Measurements from ENCODE around the gene CHN1. TPM values are rescaled to one million over a fixed set of nuclear protein-coding genes. Genes with fewer than 3 reads are reported as not detected.

CHN1 gene
- total RNA-seq, 5 donors from 2014 or later (not counting 1 experiment from before 2014, with no cell fraction given): 1.4 to 3.2 (median 3.0) TPM

DNA sequence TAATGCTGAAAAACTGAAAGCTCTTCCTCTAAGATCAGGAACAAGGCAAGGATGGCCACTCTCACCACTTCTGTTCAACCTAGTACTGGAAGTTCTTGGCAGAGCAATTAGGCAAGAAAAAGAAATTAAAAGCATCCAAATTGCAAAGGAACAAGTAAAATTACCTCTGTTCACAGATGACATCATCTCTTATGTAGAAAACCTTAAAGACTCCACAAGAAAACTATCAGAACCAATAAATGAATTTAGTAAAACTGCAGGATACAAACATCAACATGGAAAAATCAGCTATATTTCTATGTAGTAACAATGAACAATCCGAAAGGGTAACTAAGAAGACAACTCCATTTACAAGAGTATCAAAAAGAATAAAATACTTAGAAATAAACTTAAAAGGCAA, 112.2 kb downstream of the CHN1 start:
- WGBS (ENCODE audit: insufficient coverage): no CpG with 5 or more reads among the region's 1 CpG
- ChIA-PET POLR2A (no interaction called here), CTCF (no interaction called here)
- Mint-ChIP-seq H3K36me3 (no peaks in the 10 kb centered on the region), H3K4me3 (no peak overlapping the region), H3K27me3 (no peaks in the 10 kb centered on the region), H3K4me1 (no peaks in the 10 kb centered on the region), H3K27ac (no peak overlapping the region), H3K9me3 (peaks cover 0 to 5% (median 0%) of the 10 kb centered on the region in 3 donors)
- DNase-seq (no peak), ATAC-seq (replicated peaks in 1 of 4) (no peak)
- no peak overlapping the region for H3K27ac ChIP-seq (ENCODE audit: low read length)
- no peak overlapping the region for H3K4me3 ChIP-seq (ENCODE audit: control insufficient read depth in 1 of 2, extremely low read depth in 1 of 2, low read length in 1 of 2)
- no peaks in the 10 kb centered on the region for H3K27me3 ChIP-seq (replicated peaks in 1 of 2; ENCODE audit: control insufficient read depth in 2 of 2, extremely low read depth in 1 of 2, insufficient read depth in 2 of 2, low read length in 1 of 2)
- no peaks in the 10 kb centered on the region for H3K4me1 ChIP-seq (ENCODE audit: control insufficient read depth in 1 of 2, extremely low read depth in 1 of 2, insufficient read depth in 2 of 2, low read length in 2 of 2)
- H3K36me3 ChIP-seq (ENCODE audit: control insufficient read depth in 2 of 2, extremely low read depth in 1 of 2, insufficient read depth in 1 of 2, low read length in 1 of 2): no peaks in the 10 kb centered on the region
- no peaks in the 10 kb centered on the region for H3K9me3 ChIP-seq

DNA sequence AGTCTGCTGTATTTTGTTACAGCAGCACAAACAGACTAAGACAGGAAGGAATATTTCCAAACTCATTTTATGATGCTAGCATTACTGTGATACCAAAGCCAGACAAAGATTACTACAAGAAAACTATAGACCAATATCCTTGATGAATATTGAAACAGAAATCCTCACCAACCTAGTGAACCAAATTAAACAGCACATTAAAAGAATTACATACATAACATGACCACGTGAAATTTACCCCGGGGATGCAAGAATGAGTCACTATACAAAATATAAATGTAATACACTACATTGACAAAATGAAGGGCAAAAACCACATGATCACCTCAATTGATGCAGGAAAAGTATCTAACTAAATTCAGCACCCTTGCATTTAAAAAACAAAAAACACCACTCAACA, 112.6 kb downstream of the CHN1 start:
- no CpG with 5 or more reads among the region's 2 CpGs for WGBS (ENCODE audit: insufficient coverage)
- ChIA-PET POLR2A (no interaction called here), CTCF (no interaction called here)
- DNase-seq (no peak), ATAC-seq (replicated peaks in 1 of 4) (no peak)
- no peak overlapping the region for H3K27ac ChIP-seq (ENCODE audit: low read length)
- no peak overlapping the region for H3K4me3 ChIP-seq (ENCODE audit: control insufficient read depth in 1 of 2, extremely low read depth in 1 of 2, low read length in 1 of 2)
- no peak overlapping the region for H3K27ac Mint-ChIP-seq
- no peaks in the 10 kb centered on the region for H3K4me1 ChIP-seq (ENCODE audit: control insufficient read depth in 1 of 2, extremely low read depth in 1 of 2, insufficient read depth in 2 of 2, low read length in 2 of 2)
- no peaks in the 10 kb centered on the region for H3K36me3 ChIP-seq (ENCODE audit: control insufficient read depth in 2 of 2, extremely low read depth in 1 of 2, insufficient read depth in 1 of 2, low read length in 1 of 2)
- H3K9me3 Mint-ChIP-seq: peaks cover 0 to 5% (median 0%) of the 10 kb centered on the region in 3 donors
- H3K36me3 Mint-ChIP-seq: no peaks in the 10 kb centered on the region
- H3K9me3 ChIP-seq: no peaks in the 10 kb centered on the region
- no peaks in the 10 kb centered on the region for H3K4me1 Mint-ChIP-seq
- no peak overlapping the region for H3K4me3 Mint-ChIP-seq
- no peaks in the 10 kb centered on the region for H3K27me3 ChIP-seq (replicated peaks in 1 of 2; ENCODE audit: control insufficient read depth in 2 of 2, extremely low read depth in 1 of 2, insufficient read depth in 2 of 2, low read length in 1 of 2)
- no peaks in the 10 kb centered on the region for H3K27me3 Mint-ChIP-seq

DNA sequence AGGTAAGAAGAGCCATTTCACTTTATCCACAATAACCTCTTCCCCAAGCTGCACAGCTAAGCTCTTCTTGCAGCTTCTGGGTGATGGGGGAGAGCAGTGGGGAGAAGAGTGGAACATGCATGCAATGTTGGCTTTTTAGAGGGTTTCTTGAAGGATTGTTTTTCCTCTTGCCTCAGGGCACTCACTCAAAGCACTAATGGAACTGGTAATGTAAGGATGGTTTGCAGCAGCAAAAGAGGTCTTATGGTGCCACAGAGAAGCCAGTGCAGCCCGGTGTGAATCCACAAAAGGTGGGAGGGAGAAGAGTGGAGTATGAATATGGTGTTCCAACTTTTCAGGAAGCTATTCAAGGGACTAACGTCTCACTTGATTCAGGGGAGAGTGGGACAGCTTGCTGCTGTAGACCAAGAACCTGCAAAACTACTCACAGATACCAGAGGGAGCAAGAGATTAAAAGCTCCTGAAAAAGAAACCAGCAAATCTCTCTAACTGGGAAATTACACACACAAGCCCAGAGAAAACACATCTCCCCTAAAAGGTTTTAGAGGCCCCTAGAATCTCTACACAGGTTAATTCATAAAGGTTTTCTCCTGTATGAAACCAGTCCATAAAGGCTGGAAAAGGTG, 116.4 kb downstream of the CHN1 start:
- no peak overlapping the region for H3K27ac ChIP-seq (ENCODE audit: low read length)
- H3K36me3 Mint-ChIP-seq: no peaks in the 10 kb centered on the region
- no peak overlapping the region for H3K4me3 ChIP-seq (ENCODE audit: control insufficient read depth in 1 of 2, extremely low read depth in 1 of 2, low read length in 1 of 2)
- H3K4me3 Mint-ChIP-seq: no peak overlapping the region
- no peaks in the 10 kb centered on the region for H3K4me1 Mint-ChIP-seq
- 80% methylated on average over 1 of the region's 2 CpGs for WGBS (ENCODE audit: insufficient coverage)
- no peaks in the 10 kb centered on the region for H3K27me3 ChIP-seq (replicated peaks in 1 of 2; ENCODE audit: control insufficient read depth in 2 of 2, extremely low read depth in 1 of 2, insufficient read depth in 2 of 2, low read length in 1 of 2)
- no peaks in the 10 kb centered on the region for H3K27me3 Mint-ChIP-seq
- H3K9me3 ChIP-seq: no peaks in the 10 kb centered on the region
- no peak for DNase-seq
- CTCF ChIA-PET: no interaction called here
- no peak for ATAC-seq (replicated peaks in 1 of 4)
- POLR2A ChIA-PET: no interaction called here
- no peaks in the 10 kb centered on the region for H3K36me3 ChIP-seq (ENCODE audit: control insufficient read depth in 2 of 2, extremely low read depth in 1 of 2, insufficient read depth in 1 of 2, low read length in 1 of 2)
- H3K9me3 Mint-ChIP-seq: peaks cover 0 to 3% (median 0%) of the 10 kb centered on the region in 3 donors
- no peak overlapping the region for H3K27ac Mint-ChIP-seq
- H3K4me1 ChIP-seq (ENCODE audit: control insufficient read depth in 1 of 2, extremely low read depth in 1 of 2, insufficient read depth in 2 of 2, low read length in 2 of 2): no peaks in the 10 kb centered on the region

DNA sequence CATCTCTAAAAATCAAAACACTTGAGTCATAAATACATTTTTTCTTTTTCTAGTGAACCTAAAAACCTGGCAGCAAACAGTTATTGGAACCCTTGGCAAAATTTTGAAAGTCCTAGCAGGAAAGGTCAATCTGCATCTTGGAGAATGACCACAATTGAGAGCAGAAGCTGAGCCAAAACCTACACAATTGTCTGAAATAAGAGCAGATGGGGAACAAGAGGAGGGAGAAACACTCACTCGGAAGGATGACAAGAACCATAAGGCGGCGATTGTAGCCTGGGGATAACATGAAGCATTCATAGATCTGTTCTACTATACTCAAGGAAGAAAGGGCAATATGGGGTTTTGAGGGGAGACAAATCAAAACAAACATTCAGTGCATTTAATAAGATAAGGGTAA, 117.0 kb downstream of the CHN1 start:
- no peak for ATAC-seq (replicated peaks in 1 of 4)
- CTCF ChIA-PET: no interaction called here

DNA sequence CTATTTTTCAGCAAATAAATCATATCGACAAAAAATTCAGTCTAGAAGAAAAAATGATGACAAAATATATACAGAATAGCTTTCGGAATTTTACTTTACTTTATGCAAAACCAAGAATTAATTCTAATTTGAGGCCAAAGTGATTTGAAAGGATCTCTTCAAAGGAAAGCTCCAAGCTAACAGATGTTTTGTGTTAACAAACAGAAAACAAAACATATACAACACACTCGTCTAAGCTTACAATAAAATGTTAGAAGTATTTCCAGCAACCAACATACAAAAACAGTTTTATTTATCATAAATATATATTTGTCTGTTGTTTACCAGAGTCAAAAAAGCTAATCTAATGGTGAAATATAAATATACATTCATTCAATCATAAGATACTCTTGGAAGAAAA, 122.8 kb downstream of the CHN1 start:
- Histone ChIP-seq H3K9me3 (no peaks in the 10 kb centered on the region), H3K27ac (ENCODE audit: low read length) (no peak overlapping the region), H3K27me3 (replicated peaks in 1 of 2; ENCODE audit: control insufficient read depth in 2 of 2, extremely low read depth in 1 of 2, insufficient read depth in 2 of 2, low read length in 1 of 2) (no peaks in the 10 kb centered on the region), H3K4me1 (ENCODE audit: control insufficient read depth in 1 of 2, extremely low read depth in 1 of 2, insufficient read depth in 2 of 2, low read length in 2 of 2) (no peaks in the 10 kb centered on the region), H3K36me3 (ENCODE audit: control insufficient read depth in 2 of 2, extremely low read depth in 1 of 2, insufficient read depth in 1 of 2, low read length in 1 of 2) (no peaks in the 10 kb centered on the region), H3K4me3 (ENCODE audit: control insufficient read depth in 1 of 2, extremely low read depth in 1 of 2, low read length in 1 of 2) (no peak overlapping the region)
- H3K27ac Mint-ChIP-seq: no peak overlapping the region
- no peak for ATAC-seq (replicated peaks in 1 of 4)
- H3K9me3 Mint-ChIP-seq: no peaks in the 10 kb centered on the region
- WGBS (ENCODE audit: insufficient coverage): no CpG with 5 or more reads among the region's 3 CpGs
- H3K36me3 Mint-ChIP-seq: no peaks in the 10 kb centered on the region
- no peak for DNase-seq
- CTCF ChIA-PET: no interaction called here
- no peaks in the 10 kb centered on the region for H3K4me1 Mint-ChIP-seq
- no peak overlapping the region for H3K4me3 Mint-ChIP-seq
- no peaks in the 10 kb centered on the region for H3K27me3 Mint-ChIP-seq
- POLR2A ChIA-PET: interaction anchor here in 1 of 2 donors (0.6 kb wide), 1 partner anchor 93 kb away, joined by 3 read pairs; no protein-coding TSS in a partner anchor

More for the DNA sequence above, 117.0 kb downstream of the CHN1 start:
- Mint-ChIP-seq H3K27me3 (no peaks in the 10 kb centered on the region), H3K27ac (no peak overlapping the region), H3K4me3 (no peak overlapping the region), H3K36me3 (no peaks in the 10 kb centered on the region), H3K4me1 (no peaks in the 10 kb centered on the region), H3K9me3 (no peaks in the 10 kb centered on the region)
- no peak for DNase-seq
- Histone ChIP-seq H3K27me3 (replicated peaks in 1 of 2; ENCODE audit: control insufficient read depth in 2 of 2, extremely low read depth in 1 of 2, insufficient read depth in 2 of 2, low read length in 1 of 2) (no peaks in the 10 kb centered on the region), H3K36me3 (ENCODE audit: control insufficient read depth in 2 of 2, extremely low read depth in 1 of 2, insufficient read depth in 1 of 2, low read length in 1 of 2) (no peaks in the 10 kb centered on the region), H3K4me3 (ENCODE audit: control insufficient read depth in 1 of 2, extremely low read depth in 1 of 2, low read length in 1 of 2) (no peak overlapping the region), H3K9me3 (no peaks in the 10 kb centered on the region), H3K4me1 (ENCODE audit: control insufficient read depth in 1 of 2, extremely low read depth in 1 of 2, insufficient read depth in 2 of 2, low read length in 2 of 2) (no peaks in the 10 kb centered on the region), H3K27ac (ENCODE audit: low read length) (no peak overlapping the region)
- POLR2A ChIA-PET: no interaction called here
- WGBS (ENCODE audit: insufficient coverage): no CpG with 5 or more reads among the region's 3 CpGs

DNA sequence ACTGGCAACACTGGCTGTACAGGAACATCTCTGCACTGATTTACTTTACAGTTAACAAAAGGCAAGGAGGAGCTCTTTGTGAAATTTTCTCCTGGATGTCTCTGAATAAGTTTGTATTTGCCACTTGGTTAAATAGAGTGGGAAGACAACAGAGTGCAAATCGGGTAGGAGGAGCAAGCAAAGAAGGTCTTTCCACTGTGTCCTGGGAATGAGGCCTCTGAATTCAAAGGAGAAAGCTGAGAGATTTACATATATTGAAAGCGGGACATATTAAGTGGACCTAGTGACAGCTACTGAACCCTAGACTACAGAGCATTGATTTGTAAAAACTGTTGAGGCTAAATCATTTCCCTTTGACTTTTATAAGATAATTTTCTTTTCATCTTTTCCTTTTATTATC, 123.5 kb downstream of the CHN1 start:
- Mint-ChIP-seq H3K4me3 (no peak overlapping the region), H3K9me3 (no peaks in the 10 kb centered on the region), H3K27me3 (peaks cover 0 to 2% of the 10 kb centered on the region in 2 donors), H3K4me1 (no peaks in the 10 kb centered on the region), H3K36me3 (no peaks in the 10 kb centered on the region), H3K27ac (no peak overlapping the region)
- WGBS (ENCODE audit: insufficient coverage): 50% methylated on average over 1 of the region's 2 CpGs
- H3K27ac ChIP-seq (ENCODE audit: low read length): no peak overlapping the region
- DNase-seq (no peak), ATAC-seq (replicated peaks in 1 of 4) (no peak)
- H3K9me3 ChIP-seq: no peaks in the 10 kb centered on the region
- H3K4me3 ChIP-seq (ENCODE audit: control insufficient read depth in 1 of 2, extremely low read depth in 1 of 2, low read length in 1 of 2): no peak overlapping the region
- H3K36me3 ChIP-seq (ENCODE audit: control insufficient read depth in 2 of 2, extremely low read depth in 1 of 2, insufficient read depth in 1 of 2, low read length in 1 of 2): no peaks in the 10 kb centered on the region
- POLR2A ChIA-PET: no interaction called here
- no peaks in the 10 kb centered on the region for H3K27me3 ChIP-seq (replicated peaks in 1 of 2; ENCODE audit: control insufficient read depth in 2 of 2, extremely low read depth in 1 of 2, insufficient read depth in 2 of 2, low read length in 1 of 2)
- no peaks in the 10 kb centered on the region for H3K4me1 ChIP-seq (ENCODE audit: control insufficient read depth in 1 of 2, extremely low read depth in 1 of 2, insufficient read depth in 2 of 2, low read length in 2 of 2)
- CTCF ChIA-PET: no interaction called here
